CD4-positive, alpha-beta T cell treated with Interleukin-2 at 100 ng/mL for 4 hours (primary cell): Measurements from ENCODE around the gene PNLIP.

Source experiments
- DNase-seq: peaks from one replicate; pipeline ENCODE4 v3.0.0-alpha.2; 2020; ENCODE audit warnings: low spot score

Gene PNLIP

DNA sequence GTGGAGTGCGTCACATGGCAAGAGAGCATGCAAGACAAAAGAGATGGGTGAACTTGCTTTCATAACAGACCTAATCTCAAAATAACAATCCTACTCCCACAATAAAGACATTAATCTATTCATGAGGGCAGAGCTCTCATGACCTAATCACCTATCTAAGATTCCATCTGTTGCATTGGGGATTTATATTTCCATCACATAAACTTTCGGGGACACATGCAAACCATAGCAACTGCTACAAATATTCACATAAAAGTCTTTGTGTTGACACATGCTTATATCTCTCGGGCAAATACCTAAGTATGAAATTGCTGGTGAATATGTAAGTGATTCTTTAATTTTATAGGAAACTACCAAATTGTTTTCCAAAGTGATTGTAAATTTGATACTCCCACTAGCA is 29.1 kb downstream of the PNLIP start:
- no peak for DNase-seq

DNA sequence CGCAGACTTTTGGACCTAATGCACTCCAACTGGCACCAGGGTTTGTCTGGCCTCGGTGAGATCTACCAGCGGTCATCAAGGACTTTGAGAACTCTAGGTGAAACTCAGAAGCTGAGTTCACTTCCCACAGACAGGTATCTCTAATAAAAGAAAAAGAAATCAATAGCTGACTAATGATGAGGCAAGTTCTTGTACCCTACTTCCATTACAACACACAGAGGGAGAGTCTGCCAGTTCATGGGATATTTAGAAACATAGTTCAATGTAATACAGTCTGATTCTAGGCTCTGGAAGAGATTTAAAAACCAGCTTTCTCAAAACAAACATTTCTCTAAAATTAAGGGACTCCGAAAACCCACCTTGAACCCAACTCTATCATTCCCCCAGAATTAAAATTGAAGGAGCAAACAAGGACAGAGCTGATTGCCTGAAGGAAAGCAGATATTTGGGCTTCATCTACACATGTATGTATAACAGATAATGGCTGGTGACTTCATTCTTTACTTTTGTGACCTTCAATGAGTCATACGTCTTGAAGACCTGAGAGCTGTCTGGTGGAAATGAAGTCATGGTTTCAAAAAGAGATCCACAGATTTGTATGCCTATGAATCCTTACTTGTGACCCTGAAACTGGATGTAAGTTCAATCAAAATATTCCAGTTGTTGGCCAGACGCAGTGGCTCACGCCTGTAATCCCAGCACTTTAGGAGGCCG is 42.3 kb downstream of the PNLIP start:
- no peak for DNase-seq

- DNase-seq = no peak
Observed at GRCh38 chr10:116588995-116589394, 43.3 kb downstream of the PNLIP start.

DNA sequence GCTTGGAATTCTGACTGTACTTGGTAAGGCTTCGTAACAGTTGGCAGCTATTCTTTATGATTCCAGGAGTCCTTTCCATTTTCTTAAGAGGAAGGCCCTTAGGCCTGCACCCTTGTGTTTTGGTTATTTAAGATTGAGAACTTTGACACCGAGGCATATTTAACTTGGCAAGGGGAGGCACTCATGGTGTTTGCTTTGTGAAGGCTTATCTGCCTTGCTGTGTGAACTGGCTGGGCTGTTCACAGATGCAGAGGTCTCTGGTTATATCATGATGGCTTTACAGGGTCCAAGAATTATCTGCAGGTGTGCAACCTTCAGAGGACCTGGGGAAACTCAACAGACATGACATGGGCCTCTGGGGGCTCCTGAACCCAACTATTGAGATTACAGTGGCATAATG is 44.2 kb downstream of the PNLIP start:
- no peak for DNase-seq

DNA sequence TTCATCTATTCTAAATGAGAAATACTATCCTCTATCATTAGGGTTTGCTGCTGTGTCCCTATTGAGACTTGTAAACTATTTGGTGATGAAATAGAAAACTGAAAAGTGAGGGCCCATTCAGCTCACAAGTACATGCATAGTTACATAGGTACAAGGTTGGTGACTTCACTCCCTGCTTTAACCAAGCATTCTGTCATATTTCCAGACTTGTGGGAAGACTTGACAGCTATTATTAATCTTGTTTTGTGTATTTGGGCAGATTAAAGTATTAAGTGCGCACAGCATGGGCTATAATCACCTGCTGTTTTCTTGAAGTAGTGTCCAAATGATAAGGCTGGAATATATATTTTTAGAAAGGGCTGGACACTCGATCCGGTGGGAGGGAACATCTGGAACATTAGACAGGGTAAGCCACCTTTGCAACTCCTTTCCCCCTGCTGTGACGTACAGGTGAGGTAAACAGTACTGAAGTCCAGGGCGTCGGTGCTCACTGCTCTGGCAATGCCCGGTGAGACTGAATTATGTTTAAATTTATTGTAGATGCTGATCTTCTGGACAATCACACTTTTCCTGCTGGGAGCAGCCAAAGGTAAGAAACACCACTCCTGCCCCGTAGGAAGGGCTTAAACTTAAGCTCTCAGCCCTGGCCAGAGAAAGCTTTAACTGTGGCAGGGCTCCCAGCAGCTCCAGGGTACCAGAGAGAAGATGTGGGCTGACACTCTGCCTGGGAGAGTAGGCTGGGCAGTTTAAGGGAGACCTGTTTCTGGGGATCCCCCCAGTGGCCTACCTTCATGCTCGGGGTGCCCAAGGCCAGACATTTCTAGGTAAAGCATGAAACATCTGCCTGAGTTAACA is 45.1 kb downstream of the PNLIP start, which contains the start of gene PNLIPRP1:
Gene PNLIPRP1, plus strand, starts transcription at position 370 of the 855 bp plus-strand sequence. Its CDS starts 171 bp downstream, at position 541.
- DNase-seq = no peak

DNA sequence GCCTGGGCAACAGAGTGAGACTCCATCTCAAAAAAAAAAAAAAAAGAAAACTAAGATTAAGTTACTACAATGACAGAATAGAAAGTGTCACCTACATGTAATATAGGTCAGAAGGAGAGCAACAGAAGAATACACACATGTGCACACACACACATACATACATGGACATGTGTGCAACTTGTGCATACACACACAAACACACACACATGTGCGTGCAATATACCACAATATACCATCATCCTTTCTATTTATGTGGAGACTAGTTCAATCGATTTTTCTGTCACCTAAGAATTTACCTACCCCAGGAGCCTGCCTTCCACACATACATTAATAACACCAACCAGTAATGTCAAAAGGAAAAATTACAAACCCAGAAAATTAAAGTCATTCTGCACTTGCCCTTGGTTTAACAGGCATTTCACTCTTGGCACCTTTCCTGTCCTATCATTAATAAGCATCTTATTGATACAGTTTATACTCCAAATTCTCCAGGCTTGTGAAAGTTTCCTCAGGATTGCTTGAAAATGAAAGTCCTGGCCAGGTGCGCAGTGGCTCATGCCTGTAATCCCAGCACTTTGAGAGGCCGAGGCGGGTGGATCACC is 47.5 kb downstream of the PNLIP start:
- no peak for DNase-seq

GRCh38 chr10:116594525-116595035 is 48.8 kb downstream of the PNLIP start:
- DNase-seq = no peak

GRCh38 chr10:116596062-116596461 is 50.3 kb downstream of the PNLIP start:
- no peak for DNase-seq

DNA sequence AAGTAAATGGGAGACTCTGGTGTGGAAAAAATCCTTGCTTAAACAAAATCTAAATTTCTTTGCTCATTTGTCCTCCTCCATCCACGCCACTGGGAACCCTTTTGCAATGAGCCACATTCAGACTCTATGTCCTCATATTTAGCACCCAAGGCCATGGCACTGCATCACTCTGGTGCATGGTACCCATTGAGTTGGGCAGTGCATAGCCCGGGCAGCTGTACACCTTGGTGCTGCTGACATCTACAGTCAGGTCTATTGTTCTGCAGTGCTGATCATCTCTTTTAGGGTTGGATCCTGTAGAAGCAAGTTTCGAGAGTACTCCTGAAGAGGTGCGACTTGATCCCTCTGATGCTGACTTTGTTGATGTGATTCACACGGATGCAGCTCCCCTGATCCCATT is 51.8 kb downstream of the PNLIP start:
- DNase-seq = no peak

DNA sequence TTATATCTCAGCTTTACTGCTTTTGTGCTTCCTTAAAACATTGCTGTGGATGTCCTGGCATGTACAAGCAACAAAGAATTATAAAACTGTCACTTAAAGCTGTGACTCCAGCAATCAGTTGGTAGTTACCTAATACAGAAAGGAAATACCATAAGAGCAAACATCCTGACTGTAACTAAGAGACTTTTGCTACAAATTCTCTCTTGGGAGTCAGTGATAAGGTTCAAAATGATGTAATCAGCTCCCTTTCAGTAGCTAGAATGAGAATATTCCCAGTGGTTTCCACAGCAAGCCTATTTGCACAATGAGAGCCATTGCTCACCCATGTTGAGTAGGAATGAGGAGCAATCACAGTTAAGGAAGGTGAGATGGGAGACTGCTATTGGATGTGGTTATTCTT is 52.6 kb downstream of the PNLIP start:
- DNase-seq = no peak

DNA sequence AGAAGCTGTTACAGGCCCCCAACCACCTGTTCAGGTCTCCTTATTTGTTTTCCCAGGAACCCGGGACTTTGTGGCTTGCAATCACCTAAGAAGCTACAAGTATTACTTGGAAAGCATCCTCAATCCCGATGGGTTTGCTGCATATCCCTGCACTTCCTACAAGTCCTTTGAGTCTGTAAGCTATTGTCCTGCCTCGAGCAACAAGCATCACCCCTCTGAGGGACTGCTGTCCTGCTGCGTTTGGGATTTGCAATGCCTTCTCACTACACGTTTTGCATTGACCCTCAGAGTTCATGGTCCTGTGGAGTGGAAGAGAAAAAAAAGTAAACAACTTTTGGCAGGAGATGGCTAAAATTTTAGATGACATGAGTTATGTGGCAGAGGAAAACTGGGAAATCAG is 54.3 kb downstream of the PNLIP start:
- no peak for DNase-seq

DNA sequence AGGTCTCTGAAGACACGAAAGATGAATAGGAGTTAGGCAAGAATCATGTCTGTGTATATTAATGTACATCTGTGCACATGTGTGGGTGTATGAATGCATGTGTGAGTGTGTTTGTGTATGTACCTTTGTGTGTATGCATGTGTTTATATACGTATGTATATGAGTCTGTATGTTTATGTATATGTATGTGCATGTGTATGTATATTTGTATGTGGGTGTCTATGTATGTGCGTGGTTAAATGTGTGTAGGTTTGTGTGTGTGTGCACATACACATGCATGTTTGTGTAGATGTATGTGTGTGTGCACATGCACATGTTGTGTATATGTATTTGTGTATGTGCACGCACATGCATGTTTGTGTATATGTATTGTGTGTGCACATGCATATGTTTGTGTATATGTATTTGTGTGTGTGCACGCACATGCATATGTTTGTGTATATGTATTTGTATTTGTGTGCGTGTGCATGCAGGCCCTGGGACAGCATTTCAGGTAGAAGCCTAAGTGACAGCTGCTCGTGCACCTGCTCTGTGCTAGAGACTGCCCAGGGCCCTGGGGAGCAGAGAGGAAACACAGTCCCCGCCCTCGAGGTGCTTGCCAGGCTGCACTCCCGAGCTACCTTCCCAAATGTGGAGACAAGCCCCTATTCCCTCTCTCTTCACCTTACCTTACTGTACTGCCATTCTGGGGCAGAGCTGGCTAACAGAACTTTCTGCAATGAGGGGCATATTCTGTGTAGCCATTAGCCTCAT is 57.1 kb downstream of the PNLIP start:
- no peak for DNase-seq

GRCh38 chr10:116606061-116606483 is 60.3 kb downstream of the PNLIP start:
- no peak for DNase-seq

DNA sequence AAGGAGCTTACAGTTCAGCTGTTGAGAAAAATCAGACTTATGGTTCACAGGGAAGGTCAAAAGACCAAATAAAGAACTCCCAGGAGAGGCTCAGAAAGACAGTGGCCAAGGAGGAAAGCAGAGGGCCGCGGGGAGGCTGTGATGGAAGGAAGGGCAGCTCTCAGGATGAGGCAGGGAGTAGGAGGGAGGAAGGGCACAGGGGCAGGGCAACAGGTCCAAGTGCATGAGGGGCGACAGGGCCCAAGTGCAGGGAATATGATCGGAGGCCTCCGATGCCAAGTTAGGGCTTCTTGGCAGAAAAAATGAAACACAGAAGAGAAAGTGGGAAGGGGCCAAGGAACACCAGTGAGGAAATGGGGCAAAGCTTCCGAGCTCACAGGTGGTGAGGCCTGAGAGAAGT is 61.6 kb downstream of the PNLIP start:
- DNase-seq = no peak

- DNase-seq = no peak
Observed at GRCh38 chr10:116608686-116609594, 63.2 kb downstream of the PNLIP start.

DNA sequence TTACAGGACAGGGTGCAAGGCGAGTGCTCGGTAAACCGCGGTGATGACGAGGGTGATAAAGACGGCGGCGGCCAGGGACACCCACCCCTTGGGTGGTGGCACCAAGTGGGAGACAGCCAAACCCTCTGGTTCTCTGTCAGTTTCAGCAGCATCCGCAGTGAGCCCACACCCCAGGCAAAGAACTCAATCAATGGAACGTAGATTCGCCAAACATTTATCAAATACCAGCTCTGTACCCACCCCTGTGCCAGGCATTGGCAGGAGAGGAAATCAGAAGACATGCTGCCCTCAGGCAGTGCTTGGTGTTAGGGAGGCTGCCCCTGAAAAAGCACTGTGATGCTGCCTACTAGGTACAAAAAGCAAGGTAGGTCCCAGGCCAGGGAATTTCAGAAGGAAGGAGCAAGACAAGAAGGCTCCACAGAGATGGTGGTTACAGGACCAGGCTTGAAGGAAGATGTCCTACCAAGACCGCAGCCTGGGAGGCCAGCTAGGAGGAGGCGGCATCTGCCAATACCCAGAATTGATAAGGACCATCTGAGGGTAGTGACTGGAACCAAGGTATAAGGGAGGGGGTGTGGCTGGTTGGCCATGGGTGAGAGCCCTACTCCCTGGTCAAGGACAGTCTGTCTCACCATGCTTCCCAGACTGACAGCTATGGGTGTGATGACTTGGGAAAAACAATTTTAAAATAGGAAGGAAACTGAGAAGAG is 64.9 kb downstream of the PNLIP start:
- no peak for DNase-seq

DNA sequence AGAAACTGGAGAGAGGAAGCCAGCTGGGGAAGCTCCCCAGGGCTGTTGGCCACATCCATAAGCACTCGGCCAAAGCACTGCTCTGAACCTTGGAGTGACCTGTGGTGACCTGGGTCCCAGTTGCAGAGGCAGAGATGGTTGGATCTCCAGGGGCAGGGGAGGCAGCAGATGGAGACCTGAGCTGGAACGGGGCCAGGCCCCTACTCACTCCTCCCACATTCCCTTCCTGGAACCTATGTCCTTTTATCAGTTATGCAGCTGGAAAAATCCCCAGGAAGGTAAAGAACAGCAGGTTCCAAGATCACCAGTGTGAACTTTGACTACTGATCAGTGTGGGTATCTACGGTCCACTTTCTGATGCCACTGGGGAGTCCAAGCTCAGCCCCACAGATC is 65.4 kb downstream of the PNLIP start:
- no peak for DNase-seq

DNA sequence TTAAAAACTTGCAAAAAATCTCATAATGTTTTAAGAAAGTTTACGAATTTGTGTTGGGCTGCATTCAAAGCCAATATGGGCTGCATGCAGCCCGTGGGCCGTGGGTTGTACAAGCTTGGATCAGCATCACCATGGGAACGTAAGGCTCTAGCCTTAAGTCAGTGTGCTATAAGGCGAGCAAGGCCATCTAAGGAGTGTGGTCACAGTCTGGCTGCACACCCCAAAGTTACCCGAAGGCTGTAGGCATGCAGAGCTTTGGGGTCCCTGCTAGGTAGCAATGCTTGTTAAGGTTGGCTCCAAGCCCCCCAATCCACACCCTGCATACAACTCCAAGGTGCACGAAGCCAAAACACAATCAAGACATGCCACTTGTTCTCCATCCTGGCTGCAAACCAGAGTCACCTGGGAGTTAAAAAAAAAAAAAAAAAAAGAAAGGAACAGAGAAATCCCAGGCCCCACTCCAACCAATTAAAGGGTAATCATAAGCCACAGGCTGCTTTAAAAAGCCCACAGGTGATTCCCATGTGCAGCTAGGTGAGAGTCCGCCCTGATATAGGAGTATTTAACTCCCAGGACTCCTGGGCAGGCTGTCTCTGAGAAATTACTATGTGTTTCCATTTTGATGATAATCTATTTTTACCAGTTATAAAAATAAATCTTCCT is 66.5 kb downstream of the PNLIP start:
- no peak for DNase-seq

DNA sequence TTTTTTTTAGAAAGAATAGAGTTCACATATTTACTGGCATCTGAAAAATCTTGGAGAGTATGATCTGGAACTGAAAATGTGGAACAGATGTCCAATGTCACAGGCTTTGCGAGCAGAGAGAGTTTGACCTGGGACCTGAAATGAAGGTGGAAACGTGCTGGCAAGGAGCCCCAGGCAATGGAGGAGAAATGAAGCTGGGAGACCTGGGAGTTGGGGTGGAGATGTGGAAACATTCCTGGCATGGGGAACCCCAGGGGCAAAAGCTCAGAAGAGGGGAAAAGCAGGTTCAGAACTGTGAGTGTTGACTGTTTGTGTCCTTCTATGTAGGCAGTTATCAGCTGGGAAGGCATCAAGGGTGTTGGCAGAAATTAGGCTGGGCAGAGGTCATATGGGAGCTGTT is 67.7 kb downstream of the PNLIP start:
- DNase-seq = no peak

GRCh38 chr10:116614796-116615195 is 69.1 kb downstream of the PNLIP start:
- DNase-seq = no peak
